Dermis blood vessel endothelial cell (primary cell): ENCODE measurements around the gene WDTC1. TPM values are rescaled to one million over a fixed set of nuclear protein-coding genes. Genes with fewer than 3 reads are reported as not detected.
"Not testable (repeated sequence)": the region's sequence is repeated elsewhere in the genome, so short reads cannot be mapped to it uniquely, and the experiment has no call there.

Experiments
- DNase-seq: peaks from one replicate; pipeline ENCODE4 v3.0.0; 2010
- total RNA-seq: library from RNA; depleted of rRNA; stranded (reverse); fragments of >200 nt; gene quantifications from 2 replicates; pipeline ENCODE4 v1.2.3, GENCODE V29; 2014

The WDTC1 gene
- 32.7 and 51.4 TPM in 2 replicates for total RNA-seq

GRCh38 chr1:27234049-27234882 is at the start of gene WDTC1:
WDTC1 (plus strand) TSS chr1:27234632; CDS start chr1:27261055, 26,423 bp downstream.
- DNase-seq: peak; percentile 98

- not testable (repeated sequence) for DNase-seq
These were observed 49.8 kb upstream of the WDTC1 start for GRCh38 chr1:27184665-27185064.

GRCh38 chr1:27192039-27192529 is 42.3 kb upstream of the WDTC1 start:
- no peak for DNase-seq

- DNase-seq: no peak
These were observed 41.2 kb upstream of the WDTC1 start for GRCh38 chr1:27193194-27193593.

- DNase-seq: no peak
These were observed 33.1 kb upstream of the WDTC1 start for GRCh38 chr1:27201295-27201694.

GRCh38 chr1:27203946-27204345 is 30.5 kb upstream of the WDTC1 start:
- no peak for DNase-seq

- DNase-seq: not testable (repeated sequence)
These were observed 27.2 kb upstream of the WDTC1 start for GRCh38 chr1:27207238-27207637.

- not testable (repeated sequence) for DNase-seq
These were observed 26.1 kb upstream of the WDTC1 start for GRCh38 chr1:27208143-27208850.

- DNase-seq: no peak
These were observed 18.0 kb upstream of the WDTC1 start for GRCh38 chr1:27216466-27216865.

- no peak for DNase-seq
These were observed 17.0 kb upstream of the WDTC1 start for GRCh38 chr1:27217401-27217800.

- DNase-seq: no peak
These were observed 15.7 kb upstream of the WDTC1 start for GRCh38 chr1:27218736-27219135.

GRCh38 chr1:27220096-27220495 is 14.3 kb upstream of the WDTC1 start:
- no peak for DNase-seq

- DNase-seq: not testable (repeated sequence)
These were observed 13.5 kb upstream of the WDTC1 start for GRCh38 chr1:27220702-27221497.

GRCh38 chr1:27225621-27226020 is 8.8 kb upstream of the WDTC1 start:
- no peak for DNase-seq

GRCh38 chr1:27227765-27228164 is 6.7 kb upstream of the WDTC1 start:
- DNase-seq: no peak

- DNase-seq: peak; percentile 5
These were observed 774 bp upstream of the WDTC1 start for GRCh38 chr1:27233667-27234048.

- no peak for DNase-seq
These were observed 1.4 kb downstream of the WDTC1 start for GRCh38 chr1:27235827-27236226.

GRCh38 chr1:27237112-27237511 is 2.7 kb downstream of the WDTC1 start:
- no peak for DNase-seq

- DNase-seq: no peak
These were observed 3.6 kb downstream of the WDTC1 start for GRCh38 chr1:27238032-27238431.

- DNase-seq: no peak
These were observed 7.2 kb downstream of the WDTC1 start for GRCh38 chr1:27241677-27242076.

GRCh38 chr1:27243665-27244064 is 9.2 kb downstream of the WDTC1 start:
- not testable (repeated sequence) for DNase-seq

GRCh38 chr1:27246194-27246593 is 11.8 kb downstream of the WDTC1 start:
- no peak for DNase-seq

GRCh38 chr1:27253596-27253995 is 19.2 kb downstream of the WDTC1 start:
- DNase-seq: no peak
